22Rv1 (cell line): ENCODE measurements around the gene PSMD14.

Experiments
- ZFX ChIP-seq: fragments of 450-650 bp; IDR thresholded peaks from 2 replicates; pipeline ENCODE4 v1.6.1; 2017; ENCODE audit warnings: antibody characterized with exemption, borderline replicate concordance
- TF ChIP-seq, protein P1 (sequence below): fragments of 450-650 bp; IDR thresholded peaks from 2 replicates; pipeline ENCODE4 v1.5.1; 2017; ENCODE audit warnings: mild to moderate bottlenecking

DNA sequence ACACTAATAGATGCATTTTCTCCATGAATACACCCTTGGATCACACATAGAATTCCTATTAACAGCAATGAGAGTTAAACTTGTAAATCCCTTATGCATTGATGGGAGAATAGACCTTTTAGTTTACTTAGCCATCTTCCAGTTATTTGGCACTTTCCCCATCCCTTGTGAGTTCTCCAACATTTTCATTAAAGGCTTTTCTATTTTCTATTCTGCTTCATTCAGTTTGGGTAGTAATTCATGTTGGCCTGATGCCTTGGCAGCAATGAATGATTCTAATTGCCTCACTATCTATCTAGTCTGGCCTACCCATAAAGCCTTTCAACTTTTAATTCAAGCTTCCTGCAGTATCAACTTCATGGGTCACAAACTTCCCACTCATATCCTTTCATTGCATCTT lies 140.2 kb downstream of the PSMD14 start:
- TF ChIP-seq, protein P1, sequence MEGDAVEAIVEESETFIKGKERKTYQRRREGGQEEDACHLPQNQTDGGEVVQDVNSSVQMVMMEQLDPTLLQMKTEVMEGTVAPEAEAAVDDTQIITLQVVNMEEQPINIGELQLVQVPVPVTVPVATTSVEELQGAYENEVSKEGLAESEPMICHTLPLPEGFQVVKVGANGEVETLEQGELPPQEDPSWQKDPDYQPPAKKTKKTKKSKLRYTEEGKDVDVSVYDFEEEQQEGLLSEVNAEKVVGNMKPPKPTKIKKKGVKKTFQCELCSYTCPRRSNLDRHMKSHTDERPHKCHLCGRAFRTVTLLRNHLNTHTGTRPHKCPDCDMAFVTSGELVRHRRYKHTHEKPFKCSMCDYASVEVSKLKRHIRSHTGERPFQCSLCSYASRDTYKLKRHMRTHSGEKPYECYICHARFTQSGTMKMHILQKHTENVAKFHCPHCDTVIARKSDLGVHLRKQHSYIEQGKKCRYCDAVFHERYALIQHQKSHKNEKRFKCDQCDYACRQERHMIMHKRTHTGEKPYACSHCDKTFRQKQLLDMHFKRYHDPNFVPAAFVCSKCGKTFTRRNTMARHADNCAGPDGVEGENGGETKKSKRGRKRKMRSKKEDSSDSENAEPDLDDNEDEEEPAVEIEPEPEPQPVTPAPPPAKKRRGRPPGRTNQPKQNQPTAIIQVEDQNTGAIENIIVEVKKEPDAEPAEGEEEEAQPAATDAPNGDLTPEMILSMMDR: no peak
- TF ChIP-seq ZFX: no peak
